ENCODE measurements around the gene ENTPD1.
A peak's percentile ranks its signal among the peaks of the same experiment; 100 is the strongest.
"Not testable (repeated sequence)": the region's sequence is repeated elsewhere in the genome, so short reads cannot be mapped to it uniquely, and the experiment has no call there.

ENTPD1 gene, protein sequence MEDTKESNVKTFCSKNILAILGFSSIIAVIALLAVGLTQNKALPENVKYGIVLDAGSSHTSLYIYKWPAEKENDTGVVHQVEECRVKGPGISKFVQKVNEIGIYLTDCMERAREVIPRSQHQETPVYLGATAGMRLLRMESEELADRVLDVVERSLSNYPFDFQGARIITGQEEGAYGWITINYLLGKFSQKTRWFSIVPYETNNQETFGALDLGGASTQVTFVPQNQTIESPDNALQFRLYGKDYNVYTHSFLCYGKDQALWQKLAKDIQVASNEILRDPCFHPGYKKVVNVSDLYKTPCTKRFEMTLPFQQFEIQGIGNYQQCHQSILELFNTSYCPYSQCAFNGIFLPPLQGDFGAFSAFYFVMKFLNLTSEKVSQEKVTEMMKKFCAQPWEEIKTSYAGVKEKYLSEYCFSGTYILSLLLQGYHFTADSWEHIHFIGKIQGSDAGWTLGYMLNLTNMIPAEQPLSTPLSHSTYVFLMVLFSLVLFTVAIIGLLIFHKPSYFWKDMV

GRCh38 chr10:95756041-95756761 lies at the start of gene ENTPD1:
ENTPD1 (plus strand) TSS chr10:95756163; CDS start chr10:95756240, 77 bp downstream.
- no peak for DNase-seq (ENCODE audit: low spot score)

DNA sequence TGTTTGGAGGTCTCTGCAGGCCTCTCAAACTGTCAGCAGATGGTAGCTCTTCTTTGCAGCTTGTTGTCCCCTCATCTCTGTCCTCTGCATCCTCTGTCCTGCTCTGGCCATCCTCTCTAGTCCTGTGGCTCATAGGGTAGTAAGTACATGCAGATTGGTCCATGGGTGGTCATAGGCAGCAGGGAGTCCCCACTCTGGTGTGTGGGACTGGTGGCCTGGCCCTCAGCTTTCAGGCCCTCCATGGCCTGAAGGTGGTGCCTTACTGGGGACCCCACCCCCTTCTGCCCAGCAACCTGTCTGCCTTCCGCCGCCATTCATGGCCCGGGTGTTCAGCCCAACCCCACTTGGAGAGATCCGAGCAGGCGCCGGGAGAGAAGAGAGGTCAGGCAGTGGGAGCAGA lies 49.4 kb upstream of the ENTPD1 start:
- no peak for DNase-seq (ENCODE audit: low spot score)

DNA sequence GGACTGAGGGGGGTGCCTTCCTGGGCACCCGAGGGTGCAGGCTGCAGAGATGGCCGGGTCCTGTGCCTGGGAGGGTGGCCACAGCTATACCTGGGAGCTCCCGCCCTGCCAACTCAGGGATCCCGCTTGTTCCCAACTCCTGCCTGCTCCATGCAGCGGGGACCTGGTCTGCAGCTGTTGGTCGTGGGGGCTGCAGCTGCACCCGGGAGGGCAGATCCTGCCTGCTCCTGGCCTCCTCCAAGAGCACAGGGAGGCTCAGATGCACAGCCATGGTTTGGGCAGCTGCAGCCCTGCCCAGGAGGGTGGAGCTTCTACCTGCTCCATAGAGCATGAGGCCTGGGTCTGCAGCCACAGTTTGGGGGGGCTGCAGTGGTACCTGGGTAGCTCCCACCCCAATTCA lies 49.0 kb upstream of the ENTPD1 start:
- DNase-seq (ENCODE audit: low spot score): no peak

GRCh38 chr10:95711492-95711891 lies 44.5 kb upstream of the ENTPD1 start:
- no peak for DNase-seq (ENCODE audit: low spot score)

DNA sequence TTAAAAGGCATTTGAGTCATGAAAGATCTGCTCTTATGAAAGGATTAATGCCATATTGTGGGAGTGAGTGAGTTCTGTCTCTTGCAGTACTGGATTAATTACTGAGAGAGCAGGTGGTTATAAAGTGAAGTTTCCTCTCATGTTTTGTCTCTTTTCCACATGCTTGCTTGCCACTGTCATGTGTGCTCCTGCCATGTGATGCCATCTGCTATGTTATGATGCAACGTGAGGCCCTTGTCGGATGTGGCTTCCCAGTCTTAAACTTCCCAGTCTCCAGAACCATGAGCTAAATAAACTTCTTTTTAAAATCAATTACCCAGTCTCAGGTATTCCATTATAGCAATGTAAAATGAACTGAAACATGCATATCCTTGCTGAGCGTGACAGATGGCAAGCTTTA lies 39.5 kb upstream of the ENTPD1 start:
- no peak for DNase-seq (ENCODE audit: low spot score)

GRCh38 chr10:95716866-95717265 lies 39.1 kb upstream of the ENTPD1 start:
- no peak for DNase-seq (ENCODE audit: low spot score)

DNA sequence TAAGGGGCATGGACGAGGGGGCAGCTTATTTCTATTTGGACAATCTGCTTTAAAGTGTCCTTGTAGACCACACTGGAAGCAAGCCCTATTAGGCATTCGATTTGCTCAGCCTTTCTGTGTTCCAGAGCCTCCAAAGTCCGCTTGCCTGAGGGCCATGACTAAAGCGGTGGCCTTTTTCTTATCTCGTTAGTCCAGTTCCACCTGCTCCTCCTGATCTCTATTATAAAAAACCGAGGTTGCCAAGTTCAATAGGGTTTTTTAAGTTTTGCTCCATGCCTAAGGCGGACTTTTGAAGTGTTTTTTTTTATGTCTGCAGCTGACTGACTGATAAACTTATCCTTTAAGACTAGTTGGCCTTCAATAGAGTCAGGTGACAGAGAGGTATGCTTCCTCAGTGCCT lies 35.2 kb upstream of the ENTPD1 start:
- not testable (repeated sequence) for DNase-seq (ENCODE audit: low spot score)

DNA sequence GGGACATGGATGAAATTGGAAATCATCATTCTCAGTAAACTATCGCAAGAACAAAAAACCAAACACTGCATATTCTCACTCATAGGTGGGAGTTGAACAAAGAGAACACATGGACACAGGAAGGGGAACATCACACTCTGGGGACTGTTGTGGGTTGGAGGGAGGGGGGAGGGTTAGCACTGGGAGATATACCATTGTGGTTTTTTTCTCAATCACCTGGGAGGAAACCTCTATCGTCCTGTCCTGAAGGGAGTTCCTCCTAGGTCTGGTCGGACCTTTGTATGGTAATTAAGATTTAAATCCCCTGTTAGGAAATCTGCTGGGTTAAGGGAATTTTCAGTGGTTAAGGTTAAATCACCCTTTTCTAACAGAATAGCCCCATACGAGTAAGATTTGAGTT lies 33.5 kb upstream of the ENTPD1 start:
- DNase-seq (ENCODE audit: low spot score): not testable (repeated sequence)

GRCh38 chr10:95728526-95728925 lies 27.4 kb upstream of the ENTPD1 start:
- DNase-seq (ENCODE audit: low spot score): peak; percentile 55

DNA sequence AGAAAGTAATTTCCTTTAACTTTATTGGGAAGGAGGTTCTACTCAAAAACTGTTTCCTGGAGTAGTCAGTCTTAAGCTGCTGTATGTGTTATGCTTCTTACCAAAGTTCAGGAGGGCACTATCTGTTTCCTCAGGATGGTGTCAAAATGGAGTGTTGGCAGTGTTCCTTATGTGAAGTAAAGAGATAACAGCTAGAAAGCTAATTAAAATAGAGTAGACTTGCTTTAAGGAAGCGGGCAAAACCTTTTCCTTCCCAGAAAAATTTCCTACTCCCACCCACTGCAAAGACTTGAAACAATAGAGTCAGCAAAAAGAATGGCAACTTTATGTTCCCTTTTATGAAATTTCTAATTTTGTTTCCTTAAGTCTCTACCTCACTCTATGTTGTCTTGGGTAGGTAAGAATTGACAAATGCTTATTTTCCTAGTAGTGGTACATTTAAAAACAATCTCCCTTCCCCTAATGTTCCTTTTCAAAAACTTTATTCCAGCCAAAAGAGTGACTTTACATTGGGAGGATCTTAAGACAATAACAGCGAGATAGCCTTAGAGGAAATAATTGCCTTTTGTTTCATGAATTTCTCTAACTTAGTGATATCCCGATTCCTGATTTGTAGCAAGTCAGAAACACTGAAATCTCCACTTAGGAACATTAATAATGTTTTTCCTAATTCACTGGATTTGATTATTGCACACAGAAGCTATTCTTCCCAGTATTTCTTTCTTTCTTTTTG lies 26.5 kb upstream of the ENTPD1 start:
- no peak for DNase-seq (ENCODE audit: low spot score)

GRCh38 chr10:95730233-95730632 lies 25.7 kb upstream of the ENTPD1 start:
- no peak for DNase-seq (ENCODE audit: low spot score)

DNA sequence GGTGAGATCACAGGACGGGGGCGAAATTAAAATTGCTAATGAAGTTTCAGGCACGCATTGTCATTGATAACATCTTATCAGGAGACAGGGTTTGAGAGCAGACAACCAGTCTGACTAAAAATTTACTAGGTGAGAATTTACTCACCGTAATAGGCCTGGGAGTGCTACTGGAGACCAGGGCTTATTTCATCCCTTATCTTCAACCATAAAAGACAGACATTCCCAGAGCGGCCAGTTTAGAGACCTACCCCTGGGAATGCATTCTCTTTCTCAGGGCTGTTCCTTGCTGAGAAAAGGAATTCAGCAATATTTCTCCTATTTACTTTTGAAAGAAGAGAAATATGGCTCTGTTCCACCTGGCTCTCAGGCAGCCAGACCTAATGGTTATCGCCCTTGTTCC lies 23.1 kb upstream of the ENTPD1 start:
- not testable (repeated sequence) for DNase-seq (ENCODE audit: low spot score)

- no peak for DNase-seq (ENCODE audit: low spot score)
Measured at GRCh38 chr10:95739056-95739455, 16.9 kb upstream of the ENTPD1 start.

DNA sequence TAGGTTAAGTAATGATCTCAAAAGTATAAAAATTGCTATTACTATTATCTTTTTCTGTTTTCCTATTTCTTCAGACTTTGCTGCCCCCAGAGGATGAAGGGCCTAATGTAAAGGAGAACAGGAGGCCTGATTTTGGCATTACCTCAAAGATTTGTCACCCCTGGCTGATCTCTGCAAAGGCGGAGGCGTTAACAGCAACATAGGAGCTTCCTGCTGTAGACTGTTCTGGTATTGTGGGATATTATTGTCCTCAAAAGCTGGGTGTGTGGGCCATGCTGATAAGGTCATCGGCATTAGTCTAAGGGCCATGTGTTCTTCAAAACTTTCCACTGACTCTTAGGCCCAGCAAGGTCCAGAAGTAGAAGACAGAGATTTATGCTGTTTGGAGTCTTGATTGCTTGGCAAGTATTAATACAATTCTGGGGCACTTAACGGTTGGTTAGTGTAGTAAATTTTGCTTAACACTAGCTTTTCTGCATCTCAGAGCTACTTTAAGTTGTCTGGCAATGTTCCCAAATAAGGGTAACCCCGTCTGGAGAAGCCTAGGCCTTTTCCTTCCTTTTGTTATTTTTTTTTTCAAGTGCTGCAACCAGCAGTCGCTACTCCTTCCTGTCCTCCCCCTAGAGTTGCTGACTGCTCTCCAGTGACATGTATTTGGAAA lies 14.0 kb upstream of the ENTPD1 start:
- DNase-seq (ENCODE audit: low spot score): peak; percentile 40

- DNase-seq (ENCODE audit: low spot score): no peak
Measured at GRCh38 chr10:95742485-95742884, 13.5 kb upstream of the ENTPD1 start.

DNA sequence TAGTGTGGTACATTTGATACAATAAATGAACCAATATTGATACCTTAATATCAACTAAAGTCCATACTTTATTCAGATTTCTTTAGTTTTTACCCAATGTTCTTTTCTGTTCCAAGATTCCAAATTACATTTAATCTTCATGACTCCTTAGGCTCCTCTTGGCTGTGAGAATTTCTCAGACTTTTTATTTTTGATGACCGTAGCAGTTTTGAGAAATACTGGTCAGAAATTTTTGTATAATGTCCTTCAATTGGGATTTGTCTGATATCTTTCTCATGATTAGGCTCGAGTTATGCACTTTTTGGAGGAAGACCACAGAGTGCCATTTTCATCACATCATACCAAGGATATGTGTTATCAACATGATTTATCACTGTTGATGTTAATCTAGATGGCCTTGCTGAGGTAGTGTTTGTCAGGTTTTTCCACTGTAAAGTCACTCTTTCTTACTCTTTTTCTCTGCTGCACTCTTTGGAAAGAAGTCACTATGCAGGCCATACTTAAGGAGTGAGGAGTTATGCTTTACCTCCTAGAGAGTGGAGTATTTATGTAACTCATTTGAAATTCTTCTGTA lies 12.9 kb upstream of the ENTPD1 start:
- DNase-seq (ENCODE audit: low spot score): no peak

DNA sequence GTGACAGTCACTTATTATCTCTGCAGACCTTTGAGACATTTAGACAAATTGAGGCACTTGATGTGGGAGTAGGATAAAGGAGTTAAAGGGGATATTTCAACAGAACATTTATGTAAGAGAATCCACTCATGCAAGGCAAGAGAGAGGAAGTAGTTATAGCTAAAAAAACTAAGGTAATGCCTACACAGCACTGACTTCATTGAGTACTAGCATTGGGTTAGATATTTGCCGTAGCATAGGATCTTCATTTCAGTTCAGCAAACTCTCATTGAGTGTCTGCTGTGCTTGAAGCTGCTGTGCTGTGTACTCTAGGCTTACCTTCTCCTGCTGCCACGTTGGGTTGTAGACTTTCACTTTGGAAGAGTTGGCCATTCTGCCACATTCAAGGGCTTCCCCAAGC lies 10.5 kb upstream of the ENTPD1 start:
- no peak for DNase-seq (ENCODE audit: low spot score)

DNA sequence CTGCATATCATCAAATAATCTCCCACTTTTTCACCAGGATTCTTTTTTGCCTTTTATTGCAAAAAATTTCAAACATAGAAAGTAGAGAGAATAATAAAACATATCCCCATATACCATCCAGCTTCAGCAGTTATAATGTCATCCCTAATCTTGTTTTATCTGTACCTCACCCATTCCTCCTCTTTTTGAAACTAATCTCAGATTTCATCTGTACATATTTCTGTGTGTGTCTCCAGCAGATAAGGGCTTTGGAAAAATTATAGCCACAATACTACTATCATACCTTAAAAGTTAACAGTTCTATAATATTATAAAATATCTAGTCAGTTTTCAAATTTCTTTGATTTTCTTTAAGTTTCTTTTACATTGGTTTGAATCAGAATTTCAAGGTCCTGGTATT lies 7.6 kb upstream of the ENTPD1 start:
- no peak for DNase-seq (ENCODE audit: low spot score)

DNA sequence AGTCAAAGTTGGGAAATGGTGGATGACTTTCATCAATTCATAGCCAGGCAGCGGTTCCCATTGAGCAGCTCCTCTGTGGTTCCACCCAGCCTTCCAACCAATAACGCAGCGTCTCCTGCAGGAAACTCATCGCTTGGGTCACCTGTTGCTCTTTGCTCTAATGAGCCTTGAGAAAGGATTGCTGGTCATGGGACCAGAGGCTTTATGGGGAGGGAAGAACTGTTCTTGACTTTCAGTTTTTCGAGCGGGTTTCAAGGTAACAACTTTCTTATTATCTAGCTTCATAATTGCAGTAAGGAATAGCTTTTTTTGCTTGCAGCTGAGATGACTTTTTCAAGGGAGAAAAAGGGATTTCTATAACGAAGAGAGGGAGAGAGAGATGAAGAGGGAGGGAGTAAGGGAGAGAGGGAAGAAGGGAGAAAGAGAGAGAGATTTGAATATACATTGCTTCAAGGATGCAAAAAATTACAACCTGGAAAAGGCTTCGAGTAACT lies 405 bp upstream of the ENTPD1 start:
- DNase-seq (ENCODE audit: low spot score): no peak

DNA sequence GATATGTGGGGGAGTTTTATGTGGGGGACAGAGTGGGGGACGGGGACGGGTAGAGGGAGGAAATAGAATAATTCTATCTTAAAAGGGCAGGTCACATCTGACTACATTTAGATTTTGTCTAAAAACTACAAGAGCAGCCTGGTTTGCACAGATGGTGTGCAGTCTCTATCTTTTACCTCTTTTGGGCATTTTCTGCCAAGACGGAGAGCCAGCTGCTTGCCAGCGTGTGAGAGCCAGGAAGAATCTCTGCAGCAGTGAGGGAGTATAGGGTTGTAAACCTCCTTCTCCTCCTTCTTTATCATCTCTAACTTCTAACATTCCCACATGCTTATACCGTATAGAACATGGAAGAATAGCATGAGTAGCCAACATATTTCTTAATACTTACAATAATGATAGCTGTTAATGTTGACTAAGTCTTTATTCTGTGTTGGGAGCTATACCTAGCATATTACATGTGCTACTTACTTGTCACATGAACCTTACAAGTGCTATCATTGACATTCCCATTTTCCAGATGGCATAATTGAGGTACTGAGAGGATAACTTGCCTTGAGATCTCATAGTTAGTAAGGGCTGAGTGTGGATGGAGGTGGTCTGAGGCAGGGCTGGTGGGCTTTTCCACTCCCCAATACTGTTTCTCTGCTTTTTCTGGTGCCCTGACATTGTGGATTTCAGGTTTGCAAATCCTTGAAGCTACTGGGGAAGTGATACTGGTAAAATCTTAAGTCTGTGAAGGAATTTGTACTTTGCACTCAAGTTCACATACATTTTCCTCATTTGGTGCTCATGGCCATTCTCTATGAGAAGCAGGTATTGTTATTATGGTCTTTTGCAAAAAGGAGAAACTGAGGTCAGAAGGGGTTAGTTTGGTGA lies 1.1 kb downstream of the ENTPD1 start:
- no peak for DNase-seq (ENCODE audit: low spot score)

All from RKO (cell line).